Activated naive CD8-positive, alpha-beta T cell (primary cell): ENCODE results near the gene ISG20.
"Not testable (repeated sequence)": the region's sequence is repeated elsewhere in the genome, so short reads cannot be mapped to it uniquely, and the experiment has no call there.

ENCODE experiments used
- H3K27ac Mint-ChIP-seq: one replicate; pipeline ENCODE4 v1.8.0; 2021; ENCODE audit warnings: mixed read lengths
- H3K27me3 Mint-ChIP-seq: one replicate; pipeline ENCODE4 v1.8.0; 2021; ENCODE audit warnings: mixed read lengths
- H3K36me3 Mint-ChIP-seq: one replicate; pipeline ENCODE4 v1.8.0; 2021; ENCODE audit warnings: mixed read lengths
- H3K4me1 Mint-ChIP-seq: one replicate; pipeline ENCODE4 v1.8.0; 2021; ENCODE audit warnings: low read depth, mixed read lengths
- H3K4me3 Mint-ChIP-seq: one replicate; pipeline ENCODE4 v1.8.0; 2021; ENCODE audit warnings: mild to moderate bottlenecking, mixed read lengths
- H3K9me3 Mint-ChIP-seq: one replicate; pipeline ENCODE4 v1.8.0; 2021; ENCODE audit warnings: low read depth, mixed read lengths

ISG20 gene

DNA sequence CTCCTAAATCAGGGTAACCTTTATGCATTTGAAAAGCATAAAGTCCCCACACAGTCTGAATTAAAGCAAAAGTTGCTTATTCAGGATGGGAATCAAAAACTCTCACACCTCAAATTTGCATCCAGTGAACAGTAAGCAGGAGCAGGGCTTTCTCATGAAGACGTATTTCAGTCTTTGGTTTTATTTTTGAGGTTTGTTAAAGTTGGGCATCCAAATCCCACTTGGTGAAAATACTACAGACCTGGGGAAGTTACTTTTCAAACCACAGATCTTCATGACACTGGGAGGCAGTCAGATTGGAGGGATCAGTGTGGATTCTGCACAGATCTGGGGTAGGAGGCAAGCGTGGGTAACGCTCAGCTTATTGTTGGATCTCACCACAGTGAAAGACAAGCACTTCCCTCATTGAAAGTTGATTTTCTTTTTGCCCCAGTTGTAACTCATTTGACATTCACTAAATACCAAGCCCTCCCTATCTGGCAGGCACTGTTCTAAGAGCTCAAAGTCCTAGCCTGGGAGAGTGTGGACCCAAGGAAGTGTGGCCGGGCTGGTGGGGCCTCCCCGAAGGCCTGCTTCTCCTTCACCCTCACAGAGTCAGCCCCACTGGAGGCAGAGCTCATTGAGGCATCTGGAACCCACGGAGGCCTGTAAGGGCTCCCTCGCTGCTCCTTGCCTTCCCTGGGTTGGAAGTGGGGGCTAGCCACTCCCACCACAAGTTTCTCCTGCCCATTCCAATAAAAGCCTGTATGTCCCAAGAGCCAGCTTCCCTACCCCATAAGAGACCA, 783 bp upstream of the ISG20 start:
- peaks cover 84% of the 10 kb centered on the region for H3K4me1 Mint-ChIP-seq
- peaks cover 21% of the 10 kb centered on the region for H3K36me3 Mint-ChIP-seq
- H3K9me3 Mint-ChIP-seq: no peaks in the 10 kb centered on the region
- H3K27me3 Mint-ChIP-seq: no peaks in the 10 kb centered on the region
- peak overlapping the region; percentile 98 for H3K27ac Mint-ChIP-seq
- peak overlapping the region; percentile 95 for H3K4me3 Mint-ChIP-seq

DNA sequence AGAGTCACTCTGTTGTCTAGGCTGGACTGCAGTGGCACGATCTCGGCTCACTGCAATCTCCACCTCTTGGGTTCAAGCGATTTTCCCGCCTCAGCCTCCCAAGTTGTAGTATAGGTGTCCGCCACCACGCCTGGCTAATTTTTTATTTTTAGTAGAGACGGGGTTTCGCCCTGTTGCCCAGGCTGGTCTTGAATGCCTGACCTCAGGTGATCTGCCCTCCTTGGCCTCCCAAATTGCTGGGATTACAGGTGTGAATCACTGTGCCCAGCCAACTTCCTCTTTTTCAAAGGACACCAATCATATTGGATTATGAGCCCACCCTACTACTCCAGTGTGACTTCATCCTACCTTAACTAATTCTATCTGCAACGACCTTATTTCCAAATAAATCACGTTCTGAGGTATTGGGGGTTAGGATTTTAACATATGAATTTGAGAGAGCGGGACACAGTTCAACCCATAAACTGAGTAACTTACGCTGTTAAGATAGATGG, 3.2 kb downstream of the ISG20 start:
- Mint-ChIP-seq H3K4me3 (peak overlapping the region; percentile 69), H3K9me3 (no peaks in the 10 kb centered on the region), H3K36me3 (peaks cover 21% of the 10 kb centered on the region), H3K4me1 (peaks cover 76% of the 10 kb centered on the region), H3K27me3 (no peaks in the 10 kb centered on the region), H3K27ac (peak overlapping the region; percentile 86)

DNA sequence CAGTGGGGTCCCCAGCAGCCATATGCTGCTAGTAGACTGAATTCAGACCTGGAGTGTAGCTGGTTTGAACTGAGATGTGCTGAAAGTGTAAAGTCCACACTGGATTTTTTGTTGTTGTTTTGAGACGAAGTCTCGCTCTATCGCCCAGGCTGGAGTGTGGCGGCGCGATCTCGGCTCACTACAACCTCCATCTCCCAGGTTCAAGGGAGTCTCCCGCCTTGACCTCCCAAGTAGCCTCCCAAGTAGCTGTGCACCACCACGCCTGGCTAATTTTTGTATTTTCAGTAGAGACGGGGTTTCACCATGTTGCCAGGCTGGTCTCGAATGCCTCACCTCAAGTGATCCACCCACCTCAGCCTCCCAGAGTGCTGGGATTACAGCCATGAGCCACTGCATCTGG, 3.7 kb downstream of the ISG20 start:
- Mint-ChIP-seq H3K27ac (peak overlapping the region; percentile 86), H3K4me1 (peaks cover 75% of the 10 kb centered on the region), H3K36me3 (peaks cover 18% of the 10 kb centered on the region), H3K4me3 (peak overlapping the region; percentile 69)
- not testable (repeated sequence) for H3K27me3 Mint-ChIP-seq, H3K9me3 Mint-ChIP-seq

DNA sequence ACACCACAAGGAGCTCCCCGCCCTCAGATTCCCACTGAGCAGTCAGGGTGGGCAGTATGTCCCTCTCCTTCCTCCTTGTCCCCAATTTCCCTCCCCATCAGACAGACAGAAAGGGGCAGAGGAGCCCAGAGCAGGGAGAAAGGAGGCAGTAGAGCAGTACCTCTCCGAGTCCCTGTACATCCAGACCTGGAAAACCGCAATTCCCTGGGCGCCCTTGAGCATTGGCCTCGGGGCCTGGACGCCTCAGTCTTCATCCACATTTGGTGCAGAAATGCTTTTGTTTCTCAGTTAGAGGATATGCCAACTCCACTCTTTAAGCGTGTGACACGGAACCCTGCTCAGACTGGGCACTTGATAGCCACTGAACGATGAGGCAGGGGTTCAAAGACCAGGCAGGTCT, 5.9 kb downstream of the ISG20 start:
- Mint-ChIP-seq H3K27me3 (no peaks in the 10 kb centered on the region), H3K4me3 (no peak overlapping the region), H3K4me1 (peaks cover 78% of the 10 kb centered on the region), H3K27ac (no peak overlapping the region), H3K9me3 (no peaks in the 10 kb centered on the region), H3K36me3 (peaks cover 18% of the 10 kb centered on the region)

DNA sequence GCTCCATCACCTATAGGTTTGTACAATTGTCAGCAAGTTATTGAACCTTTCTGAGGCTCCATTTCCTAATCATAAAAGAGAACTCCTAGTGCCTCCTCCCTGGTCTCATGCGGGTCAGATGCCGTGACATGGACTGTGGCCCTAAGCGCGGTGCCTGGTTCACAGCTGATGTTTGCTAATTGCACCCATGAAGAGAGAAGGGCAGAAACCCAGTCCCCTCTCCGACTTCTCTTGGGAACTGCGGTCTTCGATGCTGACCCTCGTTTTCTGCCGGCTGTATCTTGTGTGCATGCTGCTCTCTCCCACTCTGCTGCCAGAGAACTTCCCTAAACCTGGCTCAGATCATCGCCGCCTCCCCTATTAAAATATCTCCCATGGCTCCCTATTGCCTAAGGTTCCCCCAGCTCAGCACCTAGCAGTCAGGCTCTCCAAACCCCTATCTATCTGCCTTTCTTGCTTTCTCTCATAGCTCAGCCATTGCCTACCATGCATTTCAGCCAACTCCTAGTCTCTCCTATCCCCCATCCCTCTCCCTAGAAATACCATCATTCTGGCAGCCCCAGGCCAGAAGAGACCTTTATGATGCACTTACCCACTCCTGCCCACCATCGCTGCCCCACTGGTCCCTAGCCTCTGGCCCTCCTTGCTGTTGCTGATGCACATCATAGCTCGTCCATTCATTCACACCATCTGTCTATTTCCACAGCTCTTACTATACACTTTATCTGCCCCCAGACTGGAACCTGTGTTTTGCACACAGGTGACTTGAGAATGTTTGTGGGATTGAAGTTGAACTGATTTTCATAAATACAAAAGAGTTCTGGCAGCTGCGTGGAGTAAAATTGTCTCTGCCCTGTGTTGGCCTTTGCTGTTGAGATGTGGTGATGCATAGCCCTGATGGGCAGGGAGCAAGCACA, 6.6 kb downstream of the ISG20 start:
- Mint-ChIP-seq H3K27me3 (no peaks in the 10 kb centered on the region), H3K4me1 (peaks cover 76% of the 10 kb centered on the region)

DNA sequence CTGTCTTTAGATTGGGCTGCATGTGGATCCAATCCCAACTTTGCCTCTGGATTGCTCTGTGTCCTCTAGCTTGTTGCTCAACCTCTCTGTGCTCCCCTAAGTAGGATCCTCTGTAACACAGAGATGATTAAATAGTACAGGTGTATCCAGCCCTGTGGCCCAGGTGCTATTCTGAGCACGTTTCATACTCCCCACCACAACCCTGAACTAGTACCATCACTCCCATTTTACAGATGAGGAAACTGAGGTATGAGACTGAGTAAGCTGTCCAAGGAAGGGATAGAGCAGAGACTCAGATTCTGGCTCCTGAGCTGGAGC, 7.2 kb downstream of the ISG20 start:
- peaks cover 80% of the 10 kb centered on the region for H3K4me1 Mint-ChIP-seq
- peak overlapping the region; percentile 14 for H3K4me3 Mint-ChIP-seq
- peak overlapping the region; percentile 82 for H3K27ac Mint-ChIP-seq
- H3K27me3 Mint-ChIP-seq: no peaks in the 10 kb centered on the region
- H3K9me3 Mint-ChIP-seq: no peaks in the 10 kb centered on the region
- peaks cover 10% of the 10 kb centered on the region for H3K36me3 Mint-ChIP-seq

More for the DNA sequence above, 6.6 kb downstream of the ISG20 start:
- Mint-ChIP-seq H3K27ac (peak overlapping the region; percentile 82), H3K36me3 (peaks cover 11% of the 10 kb centered on the region), H3K9me3 (no peaks in the 10 kb centered on the region), H3K4me3 (peak overlapping the region; percentile 14)

DNA sequence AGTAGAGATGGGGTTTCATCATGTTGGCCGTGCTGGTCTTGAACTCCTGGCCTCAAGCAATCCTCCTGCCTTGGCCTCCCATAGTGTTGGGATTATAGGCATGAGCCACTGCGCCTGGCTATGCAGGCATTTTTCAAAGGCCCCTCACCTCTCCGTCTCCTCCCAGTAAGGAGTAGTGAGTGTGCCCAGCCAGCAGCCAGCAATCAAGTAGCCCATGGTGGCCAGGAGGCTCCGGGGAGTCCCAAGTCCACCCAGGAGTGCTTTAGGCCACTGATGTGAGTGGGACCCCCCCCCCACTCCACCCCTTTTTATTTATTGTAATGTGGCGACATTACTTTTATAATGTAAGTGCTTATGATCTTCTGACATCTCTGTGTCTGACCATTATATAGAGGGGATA, 8.1 kb downstream of the ISG20 start:
- no peaks in the 10 kb centered on the region for H3K27me3 Mint-ChIP-seq
- H3K36me3 Mint-ChIP-seq: peaks cover 10% of the 10 kb centered on the region
- H3K4me1 Mint-ChIP-seq: peaks cover 84% of the 10 kb centered on the region
- no peaks in the 10 kb centered on the region for H3K9me3 Mint-ChIP-seq
- peak overlapping the region; percentile 99 for H3K27ac Mint-ChIP-seq
- peak overlapping the region; percentile 53 for H3K4me3 Mint-ChIP-seq

DNA sequence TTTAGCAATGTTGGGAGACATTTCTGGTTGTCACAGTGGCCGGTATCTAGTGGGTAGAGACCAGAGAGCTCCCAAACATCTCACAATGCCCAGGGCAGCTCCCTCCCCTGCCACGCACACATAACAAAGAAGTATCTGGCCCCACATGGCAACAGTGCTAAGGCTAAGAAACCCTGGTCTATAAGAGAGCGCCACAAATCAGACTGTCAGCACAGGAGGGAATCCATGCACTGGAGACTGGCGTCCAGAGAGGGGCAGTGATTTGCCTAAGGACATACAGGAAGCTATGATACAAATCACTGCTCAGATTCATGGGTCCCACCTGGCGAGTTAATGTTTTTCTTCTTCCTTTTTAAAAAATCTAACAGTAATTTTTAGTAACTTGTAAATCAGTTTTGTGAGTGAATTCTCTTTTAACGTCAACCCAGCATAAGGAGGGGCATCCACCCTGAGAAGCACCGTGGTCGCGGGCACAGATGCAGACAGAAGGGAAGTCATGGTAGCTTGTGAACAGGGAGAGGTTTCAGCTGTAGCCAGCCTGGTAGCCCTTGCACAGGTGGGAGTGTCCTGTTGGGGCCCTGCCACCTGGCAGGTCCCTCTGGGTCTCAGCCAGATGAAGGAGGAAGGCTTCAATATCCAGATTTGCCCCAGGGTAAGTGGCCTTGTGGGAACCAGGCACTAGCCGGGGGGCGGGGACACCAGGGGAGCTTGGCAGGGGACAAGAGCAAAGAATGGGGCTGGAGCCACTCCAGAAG, 8.7 kb downstream of the ISG20 start:
- H3K27me3 Mint-ChIP-seq: no peaks in the 10 kb centered on the region

DNA sequence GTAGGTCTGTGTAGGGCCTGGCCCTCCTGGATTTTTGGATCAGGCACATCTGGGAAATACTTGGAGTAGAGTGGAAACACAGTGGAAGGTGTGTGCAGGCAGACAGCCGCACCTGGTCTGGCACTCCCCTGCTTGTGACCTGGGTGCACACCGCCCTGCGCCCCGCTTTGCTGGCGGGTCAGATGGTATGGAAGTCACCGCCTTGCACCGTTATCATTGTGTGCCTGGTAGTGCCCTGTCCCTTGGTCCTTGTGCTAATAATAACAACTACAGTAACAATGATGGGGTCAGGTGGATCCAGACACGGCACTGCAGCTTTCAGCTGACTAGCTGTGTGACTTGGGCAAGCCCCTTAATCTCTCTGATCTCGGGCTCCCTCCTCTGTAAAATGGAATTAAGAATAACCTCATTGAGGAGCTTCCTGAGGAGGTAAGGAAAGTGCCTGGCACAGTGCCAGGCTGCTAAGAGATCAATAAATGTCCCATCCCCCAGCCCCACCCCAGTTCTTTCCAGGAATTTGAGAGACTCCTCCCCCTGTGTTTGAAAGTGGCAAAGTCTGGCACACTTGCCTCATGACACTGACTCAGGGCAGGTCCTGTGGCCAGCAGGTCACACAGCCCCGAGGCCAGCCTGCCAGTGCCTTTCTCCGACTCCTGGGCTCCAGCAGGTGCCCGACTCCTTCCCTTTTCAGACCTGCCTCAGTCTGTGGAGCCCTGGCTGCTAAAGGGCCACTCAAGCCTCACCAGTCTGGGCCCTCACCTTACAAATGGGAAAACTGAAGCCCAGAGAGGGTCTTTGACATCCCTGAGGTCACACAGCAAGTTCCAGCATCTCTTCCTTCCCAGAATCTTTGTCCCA, 9.8 kb downstream of the ISG20 start:
- Mint-ChIP-seq H3K4me1 (peaks cover 79% of the 10 kb centered on the region), H3K27ac (peak overlapping the region; percentile 99), H3K9me3 (no peaks in the 10 kb centered on the region), H3K36me3 (peaks cover 8% of the 10 kb centered on the region), H3K4me3 (peak overlapping the region; percentile 87), H3K27me3 (no peaks in the 10 kb centered on the region)

More for the DNA sequence above, 8.7 kb downstream of the ISG20 start:
- Mint-ChIP-seq H3K9me3 (no peaks in the 10 kb centered on the region), H3K4me1 (peaks cover 79% of the 10 kb centered on the region), H3K4me3 (peak overlapping the region; percentile 53), H3K27ac (peak overlapping the region; percentile 99), H3K36me3 (peaks cover 8% of the 10 kb centered on the region)

DNA sequence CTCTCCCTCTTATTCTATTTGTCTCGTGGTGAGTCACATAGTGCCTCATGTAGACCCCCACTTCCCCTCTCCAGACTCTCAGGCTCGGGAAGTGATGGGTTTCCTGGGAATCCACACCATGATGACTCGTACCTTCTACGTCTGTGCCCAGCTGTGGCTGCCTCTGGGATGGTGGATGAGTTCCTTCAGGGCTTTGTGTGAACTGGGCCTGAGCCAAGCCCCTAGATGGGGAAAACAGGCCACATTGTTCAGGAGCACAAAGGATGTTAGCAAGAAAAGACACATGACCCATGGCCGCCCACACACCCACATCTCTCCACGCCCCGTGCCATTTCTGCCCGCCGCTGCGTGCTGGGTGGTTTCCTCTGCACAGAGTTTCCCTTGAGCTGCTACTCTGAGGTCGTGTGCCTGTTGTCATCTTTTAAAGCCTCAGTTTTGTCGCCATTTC, 10.5 kb downstream of the ISG20 start:
- Mint-ChIP-seq H3K27me3 (no peaks in the 10 kb centered on the region), H3K9me3 (no peaks in the 10 kb centered on the region), H3K4me1 (peaks cover 78% of the 10 kb centered on the region), H3K36me3 (peaks cover 6% of the 10 kb centered on the region), H3K27ac (peak overlapping the region; percentile 99), H3K4me3 (peak overlapping the region; percentile 87)

DNA sequence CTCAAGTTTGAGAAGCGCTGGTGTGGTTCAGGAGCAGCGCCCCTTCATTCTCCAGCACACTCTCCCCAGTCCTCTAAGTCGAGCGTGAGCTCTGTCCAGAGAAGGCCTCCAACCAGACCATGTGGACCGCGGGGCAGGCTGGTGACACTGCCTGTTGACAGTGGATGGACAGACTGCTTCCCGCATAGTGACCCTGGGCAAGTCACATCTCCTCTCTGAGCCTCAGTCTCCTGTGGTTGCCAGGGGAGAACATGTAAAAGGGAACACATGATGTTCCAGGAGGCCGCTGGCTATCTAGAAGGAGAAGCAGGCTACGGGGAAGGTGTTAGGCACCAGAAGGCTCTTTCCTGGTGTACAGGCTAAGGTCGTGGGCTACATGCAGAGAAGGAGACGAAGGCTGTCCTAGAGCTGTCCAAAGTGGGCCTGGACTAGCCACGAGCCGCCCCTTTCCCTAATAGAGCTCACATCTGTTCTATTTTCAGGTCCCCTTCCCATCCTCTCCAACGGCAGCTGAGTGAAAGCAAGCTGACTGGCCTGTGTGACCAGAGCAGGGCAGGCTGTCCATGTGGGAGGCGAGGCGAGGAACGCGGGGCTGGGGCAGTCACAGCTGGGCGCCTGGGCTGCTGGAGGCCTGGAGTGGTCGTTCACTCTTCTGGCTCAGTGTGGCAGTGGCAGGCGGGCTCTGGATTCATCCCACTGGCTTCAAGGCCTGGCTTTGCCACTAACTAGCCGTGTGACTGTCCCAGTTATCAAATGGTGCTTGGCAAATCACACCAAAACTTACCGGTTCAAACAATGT, 11.1 kb downstream of the ISG20 start:
- Mint-ChIP-seq H3K27ac (peak overlapping the region; percentile 99), H3K27me3 (no peaks in the 10 kb centered on the region), H3K9me3 (no peaks in the 10 kb centered on the region), H3K4me3 (peak overlapping the region; percentile 87), H3K36me3 (peaks cover 6% of the 10 kb centered on the region), H3K4me1 (peaks cover 83% of the 10 kb centered on the region)

DNA sequence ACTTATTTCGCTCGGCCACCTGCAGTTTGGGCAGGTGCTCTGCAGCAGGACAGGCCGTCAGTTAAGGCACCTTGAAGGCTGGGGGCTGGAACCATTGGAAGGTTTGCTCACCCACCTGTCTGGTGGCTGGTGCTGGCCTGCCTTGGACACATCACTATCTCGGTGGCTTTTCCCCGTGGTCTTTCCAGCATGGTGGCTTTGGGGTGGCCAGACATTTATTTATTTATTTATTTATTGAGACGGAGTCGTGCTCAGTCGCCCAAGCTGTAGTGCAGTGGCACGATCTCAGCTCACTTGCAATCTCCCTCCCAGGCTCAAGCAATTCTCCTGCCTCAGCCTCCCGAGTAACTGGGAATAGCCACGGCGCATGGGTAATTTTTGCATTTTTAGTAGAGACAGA, 11.7 kb downstream of the ISG20 start:
- H3K27me3 Mint-ChIP-seq: no peaks in the 10 kb centered on the region
- peaks cover 3% of the 10 kb centered on the region for H3K36me3 Mint-ChIP-seq
- H3K4me1 Mint-ChIP-seq: peaks cover 83% of the 10 kb centered on the region
- peak overlapping the region; percentile 49 for H3K4me3 Mint-ChIP-seq
- H3K9me3 Mint-ChIP-seq: no peaks in the 10 kb centered on the region
- peak overlapping the region; percentile 99 for H3K27ac Mint-ChIP-seq

DNA sequence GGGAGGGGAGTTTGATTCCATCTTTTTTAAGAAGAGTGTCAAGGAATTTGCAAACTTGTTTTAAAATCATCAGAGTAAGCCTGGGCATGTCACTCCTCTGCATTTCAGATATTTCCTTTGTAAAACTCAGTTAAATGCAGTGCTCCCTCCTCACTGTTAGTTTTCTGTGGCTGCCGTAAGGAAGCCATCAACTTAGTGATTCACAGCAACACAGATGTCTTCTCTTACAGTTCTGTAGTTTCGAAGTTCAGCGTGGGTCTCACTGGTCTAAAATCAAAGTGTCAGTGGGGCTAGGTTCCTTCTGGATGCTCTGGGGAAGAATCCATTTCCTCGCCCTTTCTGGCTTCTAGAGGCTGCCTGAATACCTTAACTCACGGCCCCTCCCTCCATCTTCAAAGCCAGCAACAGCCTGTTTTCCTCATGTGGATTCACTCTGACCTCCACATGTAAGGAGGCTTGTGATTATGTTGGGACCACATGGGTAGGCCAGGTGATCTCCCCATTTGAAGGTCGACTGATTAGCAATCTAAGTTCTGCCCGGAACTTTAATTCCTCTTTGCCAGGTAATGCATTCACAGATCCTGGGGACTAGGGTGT, 12.4 kb downstream of the ISG20 start:
- H3K4me3 Mint-ChIP-seq: peak overlapping the region; percentile 49
- H3K27ac Mint-ChIP-seq: peak overlapping the region; percentile 86
- H3K36me3 Mint-ChIP-seq: peaks cover 2% of the 10 kb centered on the region
- peaks cover 82% of the 10 kb centered on the region for H3K4me1 Mint-ChIP-seq
- no peaks in the 10 kb centered on the region for H3K9me3 Mint-ChIP-seq
- no peaks in the 10 kb centered on the region for H3K27me3 Mint-ChIP-seq
